Sciatic nerve (tissue), 2 donors: ENCODE results near the gene TUBA4B. TPM values are rescaled to one million over a fixed set of nuclear protein-coding genes. Genes with fewer than 3 reads are reported as not detected.
A peak's percentile ranks its signal among the peaks of the same experiment; 100 is the strongest.
"Not testable (repeated sequence)": the region's sequence is repeated elsewhere in the genome, so short reads cannot be mapped to it uniquely, and the experiment has no call there.

ENCODE experiments used
- ATAC-seq: fragments of 200-7000 bp; cut with Tn5 transposase; one replicate; pipeline ENCODE4 v1.9.1; 2020; ENCODE audit warnings: mild to moderate bottlenecking, moderate library complexity
- DNase-seq: peaks from one replicate; pipeline ENCODE4 v3.0.0-alpha.2; 2020; ENCODE audit warnings: low spot score
- intact Hi-C: fragments of 100-400 bp; cut with DNase I; formaldehyde crosslinking; loops from one replicate; pipeline ENCODE4 v1.14.2; 2022
- total RNA-seq: library from RNA; stranded (reverse); fragmentation: NEBNext Ultra II Directional; extraction: Animal tissue kit (Norgen Biotek cat#: 25700); gene quantifications from one replicate; pipeline ENCODE4 v1.2.1, GENCODE V29; 2021
- donor health status: DM: no; HTN: no; CAD: no.
- donor health status: DM: no; HTN: no; CAD: no.

Gene TUBA4B
- total RNA-seq, 1 donor from 2014 or later: not detected

DNA sequence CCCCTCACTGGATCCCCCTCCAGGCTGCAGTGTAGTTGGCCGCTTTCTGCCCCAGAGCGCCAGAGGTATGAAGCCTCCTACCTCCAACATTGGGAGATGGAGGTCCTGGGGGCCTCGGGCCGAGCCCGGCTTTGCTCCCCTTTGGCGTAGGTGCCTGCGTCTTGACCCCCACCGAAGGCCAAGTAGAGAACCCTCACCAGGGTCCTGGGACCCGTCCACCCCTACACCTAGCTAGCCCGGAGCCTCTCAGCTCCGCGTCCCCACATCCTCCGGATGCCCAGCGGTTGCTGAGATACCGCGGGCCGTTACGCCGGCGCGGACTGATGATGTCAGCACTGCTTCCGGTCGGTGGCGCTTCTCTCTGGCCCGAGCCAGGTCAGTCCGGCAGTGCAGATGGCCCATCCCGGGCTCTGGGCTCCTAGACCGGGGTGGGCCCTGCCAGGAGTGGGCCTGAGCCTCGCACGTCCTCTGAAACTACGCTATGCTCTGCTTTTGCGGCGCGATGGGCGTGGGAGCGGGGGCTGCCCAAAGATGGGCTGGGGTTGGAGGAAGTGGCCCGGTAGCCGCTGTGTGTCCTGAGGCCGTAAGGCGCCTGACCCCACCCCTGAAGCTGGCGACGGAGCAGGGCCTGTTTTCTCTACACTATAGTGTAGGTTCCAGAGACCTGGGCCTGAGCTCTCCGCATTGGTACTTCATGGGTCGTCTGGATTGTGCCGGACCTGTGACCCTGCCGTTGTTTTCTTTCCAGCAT lies 7.7 kb upstream of the TUBA4B start, which contains the start of the genes GLB1L and STK16:
Gene GLB1L, minus strand, starts transcription at position 297 of the 751 bp plus-strand sequence. CDS start 1,871 bp downstream, outside the sequence.
Gene STK16, plus strand, starts transcription at position 332 of the 751 bp plus-strand sequence. CDS start 521 bp downstream, outside the sequence.
- ATAC-seq (peak; percentile 97), DNase-seq (peak; percentile 98)

GRCh38 chr2:219245899-219246230 lies 7.2 kb upstream of the TUBA4B start:
- DNase-seq: no peak
- no peak for ATAC-seq
- intact Hi-C loops: loop anchor here (1.0 to 10.0 kb wide), 2 partner anchors 21 to 1171 kb away; no protein-coding TSS in a partner anchor

More for the DNA sequence above, 7.7 kb upstream of the TUBA4B start, which contains the start of the genes GLB1L and STK16:
- intact Hi-C loops: loop anchor here (1.0 to 10.0 kb wide), 2 partner anchors 22 to 1171 kb away; no protein-coding TSS in a partner anchor

- DNase-seq (no peak), ATAC-seq (no peak)
- intact Hi-C loops: loop anchor here (10.0 kb wide), 1 partner anchor 1172 kb away; no protein-coding TSS in a partner anchor
These were observed 6.5 kb upstream of the TUBA4B start for GRCh38 chr2:219246559-219246958.

- intact Hi-C loops: loop anchor here (10.0 kb wide), 1 partner anchor 1173 kb away; no protein-coding TSS in a partner anchor
- DNase-seq (no peak), ATAC-seq (no peak)
These were observed 5.1 kb upstream of the TUBA4B start for GRCh38 chr2:219247678-219248642.

DNA sequence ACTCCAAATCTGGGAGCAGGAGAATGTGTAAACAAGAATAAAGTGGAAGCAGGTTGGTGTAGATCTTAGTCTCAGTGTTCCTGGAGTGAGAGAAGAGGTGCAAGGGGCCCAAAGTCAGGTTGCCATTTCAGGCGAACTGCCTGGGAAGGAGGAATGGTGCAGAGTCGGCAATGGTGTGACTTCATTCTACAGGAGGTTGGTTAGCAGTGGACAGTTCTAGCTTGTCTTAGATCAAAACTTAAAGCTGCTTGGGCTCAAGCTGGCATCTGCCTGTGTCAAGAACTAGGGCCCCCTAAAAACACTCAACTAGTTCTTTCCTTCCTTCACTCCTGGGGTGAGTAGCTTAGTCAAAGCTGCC lies 4.2 kb upstream of the TUBA4B start:
- intact Hi-C loops: loop anchor here (10.0 kb wide), 1 partner anchor 1174 kb away; no protein-coding TSS in a partner anchor
- ATAC-seq (no peak), DNase-seq (no peak)

GRCh38 chr2:219249203-219249980 lies 3.7 kb upstream of the TUBA4B start:
- intact Hi-C loops: loop anchor here (10.0 kb wide), 1 partner anchor 1175 kb away; no protein-coding TSS in a partner anchor
- DNase-seq (peak; percentile 80), ATAC-seq (peak; percentile 10)

- ATAC-seq (no peak), DNase-seq (no peak)
- intact Hi-C loops: no loop called here
These were observed 2.8 kb upstream of the TUBA4B start for GRCh38 chr2:219250049-219250781.

- ATAC-seq (no peak), DNase-seq (no peak)
- intact Hi-C loops: no loop called here
These were observed 1.4 kb upstream of the TUBA4B start for GRCh38 chr2:219251656-219252055.

GRCh38 chr2:219252084-219252483 lies 959 bp upstream of the TUBA4B start:
- intact Hi-C loops: no loop called here
- DNase-seq (no peak), ATAC-seq (no peak)

- intact Hi-C loops: no loop called here
- ATAC-seq: no peak
- no peak for DNase-seq
These were observed 508 bp upstream of the TUBA4B start for GRCh38 chr2:219252570-219252899.

- peak; percentile 92 for ATAC-seq
- intact Hi-C loops: no loop called here
- peak; percentile 89 for DNase-seq
These were observed 928 bp downstream of the TUBA4B start, which contains the start of gene TUBA4A for GRCh38 chr2:219253753-219254589. Gene TUBA4A, minus strand, starts transcription at chr2:219253918. Its CDS starts 60 bp downstream, at chr2:219253858.

DNA sequence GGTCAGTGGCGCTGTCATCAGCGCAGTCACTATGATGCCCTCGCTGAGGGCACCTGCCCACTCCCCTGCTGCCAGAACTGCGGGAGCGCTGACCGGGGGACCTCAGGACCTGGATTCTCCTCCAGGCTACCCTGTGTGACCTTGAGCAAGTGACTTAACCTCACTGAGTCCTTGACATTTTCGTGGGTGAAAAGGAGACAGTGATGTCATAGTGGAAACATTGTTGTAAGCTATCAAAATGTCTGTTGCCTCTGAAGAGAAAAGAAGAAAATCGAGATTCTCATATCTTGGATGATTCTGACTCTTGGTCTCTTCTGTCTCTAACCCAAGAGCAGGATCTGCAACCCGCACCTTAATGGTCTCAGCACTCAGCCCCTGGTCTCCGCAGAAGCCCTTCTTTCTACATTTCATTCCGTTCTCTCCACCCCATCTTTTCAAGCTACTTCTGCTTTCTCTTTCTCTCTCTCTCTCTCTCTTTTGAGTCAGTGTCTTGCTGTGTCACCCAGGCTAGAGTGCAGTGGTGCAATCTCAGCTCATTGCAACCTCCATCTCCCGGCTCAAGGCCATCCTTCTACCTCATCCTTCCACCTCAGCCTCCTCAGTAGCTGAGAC lies 1.7 kb downstream of the TUBA4B start:
- no peak for DNase-seq
- ATAC-seq: no peak
- intact Hi-C loops: no loop called here

- ATAC-seq, DNase-seq, intact Hi-C loops: not testable (repeated sequence)
These were observed 5.9 kb downstream of the TUBA4B start for GRCh38 chr2:219258942-219259341.

GRCh38 chr2:219261024-219261855 lies 8.2 kb downstream of the TUBA4B start:
- DNase-seq (no peak), ATAC-seq (no peak)
- intact Hi-C loops: no loop called here

GRCh38 chr2:219266232-219266631 lies 13.2 kb downstream of the TUBA4B start:
- ATAC-seq: no peak
- intact Hi-C loops: no loop called here

DNA sequence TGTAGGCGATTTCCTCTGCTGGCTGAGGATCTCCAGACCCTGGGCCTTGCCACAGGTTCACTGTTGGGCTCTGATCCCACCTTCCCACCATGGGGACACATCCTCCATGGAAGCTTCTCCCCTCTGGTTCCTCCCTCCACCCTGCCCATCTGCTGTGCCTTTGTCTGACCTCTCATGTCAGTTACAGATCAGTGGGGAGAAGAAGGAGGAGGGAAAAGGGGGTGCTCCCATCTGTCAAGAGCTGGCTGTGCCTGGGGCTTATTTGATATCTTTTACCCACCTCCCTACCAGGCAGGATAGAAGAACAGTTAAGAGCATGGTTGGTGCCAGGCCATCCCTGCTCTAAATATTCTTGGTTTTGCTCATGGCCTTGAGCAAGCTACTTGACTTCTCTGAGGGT lies 13.8 kb downstream of the TUBA4B start:
- DNase-seq: no peak
- intact Hi-C loops: loop anchor here (1.0 kb wide), 1 partner anchor 22 kb away; the partner anchor contains the start of genes GLB1L and STK16
- ATAC-seq: no peak

More at GRCh38 chr2:219266232-219266631, 13.2 kb downstream of the TUBA4B start:
- DNase-seq: no peak
